A549 (cell line): ENCODE measurements around the gene NPPA. TPM values are rescaled to one million over a fixed set of nuclear protein-coding genes. Genes with fewer than 3 reads are reported as not detected.

Source experiments
- ATAC-seq, 2 experiments: fragments of 200-7000 bp in 1 of 2; fragments of >200 bp in 1 of 2; cut with Nextera tagmentation in 1 of 2; cut with Tn5 transposase in 1 of 2; 3 replicates each; pipeline versions ENCODE4 v1.8.0 to v1.9.1; 2018 to 2020; ENCODE audit warnings: mild to moderate bottlenecking in 1 of 2, moderate library complexity in 1 of 2
- CTCF ChIA-PET: fragments of 300-600 bp; sonication (Branson Sonifier 250); formaldehyde crosslinking; extraction: SDS; loops from one replicate; lab custom pipeline; 2021; ENCODE audit warnings: antibody characterized with exemption, inconsistent platforms; lab: Yijun Ruan, JAX
- POLR2A ChIA-PET: fragments of 350-600 bp; formaldehyde crosslinking; extraction: SDS; loops from one replicate; lab custom pipeline; 2021; ENCODE audit warnings: antibody characterized with exemption, inconsistent platforms; lab: Yijun Ruan, JAX
- DNase-seq, 2 experiments: peaks; one replicate each; pipeline versions ENCODE4 v3.0.0 to v3.0.0-alpha.2; 2011 to 2016; ENCODE audit warnings: low read depth in 1 of 2, low spot score in 1 of 2
- FAIRE-seq: peaks from 2 replicates; lab custom pipeline; 2011; peaks lifted over from hg19 to GRCh38; lab: Jason Lieb, UNC
- H3K27ac ChIP-seq, 2 experiments: fragments of >200 bp; sonication (Bioruptor Twin); formaldehyde crosslinking; 3 replicates each; pipeline ENCODE4 v1.5.1; 2016 to 2017
- H3K4me1 ChIP-seq: fragments of >200 bp; sonication (Bioruptor Twin); formaldehyde crosslinking; 3 replicates; pipeline ENCODE4 v1.6.1; 2016
- H3K4me2 ChIP-seq: fragments of >200 bp; sonication (Bioruptor Twin); formaldehyde crosslinking; 3 replicates; pipeline ENCODE4 v1.6.1; 2016
- H3K4me3 ChIP-seq: fragments of >200 bp; sonication (Bioruptor Twin); formaldehyde crosslinking; 3 replicates; pipeline ENCODE4 v1.5.1; 2016
- H3K9me3 ChIP-seq: fragments of >200 bp; sonication (Bioruptor Twin); formaldehyde crosslinking; 3 replicates; pipeline ENCODE4 v1.6.1; 2016
- ATOH8 ChIP-seq: fragments of 250-450 bp; sonication (Bioruptor Pico); IDR thresholded peaks from 2 replicates; pipeline ENCODE4 v1.5.0; 2020; ENCODE audit warnings: low read depth, mild to moderate bottlenecking, moderate library complexity
- CEBPB ChIP-seq, 2 experiments: fragments of >200 bp in 1 of 2; sonication (Bioruptor Twin) in 1 of 2; formaldehyde crosslinking in 1 of 2; IDR thresholded peaks; 2 replicates each; pipeline ENCODE4 v1.6.1; 2012 to 2016
- CTCF ChIP-seq: fragments of >200 bp; sonication (Bioruptor Twin); formaldehyde crosslinking; IDR thresholded peaks from 3 replicates; pipeline ENCODE4 v1.5.1; 2016
- EHMT2 ChIP-seq: fragments of 200-600 bp; sonication (generic); IDR thresholded peaks from 2 replicates; pipeline ENCODE4 v1.6.1; 2016; ENCODE audit warnings: antibody characterized with exemption, low read depth, mild to moderate bottlenecking, moderate library complexity
- ESRRA ChIP-seq: fragments of 150-350 bp; IDR thresholded peaks from 2 replicates; pipeline ENCODE4 v1.6.1; 2014; ENCODE audit warnings: mild to moderate bottlenecking, low read length, borderline replicate concordance
- GATA3 ChIP-seq: IDR thresholded peaks from 2 replicates; pipeline ENCODE4 v1.6.1; 2012; ENCODE audit warnings: borderline replicate concordance
- HMGXB4 ChIP-seq: fragments of 250-450 bp; sonication (Bioruptor Pico); IDR thresholded peaks from 2 replicates; pipeline ENCODE4 v1.5.0; 2021; ENCODE audit warnings: mild to moderate bottlenecking, moderate library complexity, borderline replicate concordance
- HOXB5 ChIP-seq: fragments of 250-450 bp; sonication (Bioruptor Pico); IDR thresholded peaks from 2 replicates; pipeline ENCODE4 v1.5.0; 2020; ENCODE audit warnings: mild to moderate bottlenecking, moderate library complexity
- MAX ChIP-seq: IDR thresholded peaks from 2 replicates; pipeline ENCODE4 v1.6.1; 2012
- PBX3 ChIP-seq: IDR thresholded peaks from 2 replicates; pipeline ENCODE4 v1.6.1; 2012
- POLR2AphosphoS2 ChIP-seq: conservative IDR thresholded peaks from 2 replicates; pipeline ENCODE4 v1.6.1; 2012; ENCODE audit warnings: low read length, improper control_type of control experiment, inconsistent platforms
- RAD21 ChIP-seq, 2 experiments: fragments of >200 bp in 1 of 2; sonication (Bioruptor Twin) in 1 of 2; formaldehyde crosslinking in 1 of 2; IDR thresholded peaks in 1 of 2; conservative IDR thresholded peaks in 1 of 2; 2 replicates in 1 of 2; 3 replicates in 1 of 2; pipeline ENCODE4 v1.6.1; 2012 to 2018; ENCODE audit warnings: inconsistent platforms in 1 of 2
- RCOR1 ChIP-seq: fragments of 150-350 bp; IDR thresholded peaks from 2 replicates; pipeline ENCODE4 v1.6.1; 2014; ENCODE audit warnings: antibody characterized with exemption, low read length, low read depth
- SMC3 ChIP-seq: fragments of >200 bp; sonication (Bioruptor Twin); formaldehyde crosslinking; IDR thresholded peaks from 3 replicates; pipeline ENCODE4 v1.6.1; 2018; ENCODE audit warnings: inconsistent platforms
- TP53 ChIP-seq: fragments of 250-450 bp; sonication (Bioruptor Pico); IDR thresholded peaks from 2 replicates; pipeline ENCODE4 v1.5.0; 2021; ENCODE audit warnings: mild to moderate bottlenecking, moderate library complexity
- USF2 ChIP-seq: fragments of 450-650 bp; IDR thresholded peaks from 2 replicates; pipeline ENCODE4 v1.6.1; 2014; ENCODE audit warnings: antibody characterized with exemption
- WGBS: methylation state at CpG from one replicate; pipeline ENCODE4 v1.1.6; 2017; ENCODE audit errors: missing lambda C conversion rate; 5-methylcytosine and 5-hydroxymethylcytosine counted together
- polyA plus RNA-seq, 4 experiments: library from polyadenylated mRNA; depleted of rRNA in 3 of 4; stranded (reverse); fragments of >200 nt; fragmentation: RNase III in 1 of 4; extraction: RNeasy Plus Mini Kit Qiagen cat#74134 plus additional on column Dnase treatment in 1 of 4; gene quantifications; 2 replicates in 3 of 4; 3 replicates in 1 of 4; pipeline ENCODE4 v1.2.3, GENCODE V29; 2011 to 2017

The NPPA gene
- polyA plus RNA-seq, 2 of the 4 experiments (the other 2 are of a cell fraction): not detected

- H3K9me3 ChIP-seq: no peaks in the 10 kb centered on the region
- ChIA-PET CTCF (interaction anchor here (0.7 to 5.6 kb wide), 16 partner anchors 9 to 141 kb away, joined by 3 to 48 read pairs (median 4); partner anchors contain the start of genes CLCN6, MFN2 and MTHFR), POLR2A (no interaction called here)
- H3K4me1 ChIP-seq: no peaks in the 10 kb centered on the region
- no peak for TF ChIP-seq GATA3
- no peak for TF ChIP-seq POLR2AphosphoS2
- TF ChIP-seq PBX3: no peak
- no peak for TF ChIP-seq SMC3
- no peak for TF ChIP-seq USF2
- no peak for TF ChIP-seq CEBPB (IDR thresholded peaks at IDR 0.05)
- no peak for TF ChIP-seq EHMT2
- TF ChIP-seq ESRRA: no peak
- TF ChIP-seq ATOH8: no peak
- TF ChIP-seq HMGXB4 (CRISPR knock-in tag): no peak
- TF ChIP-seq MAX: no peak
- TF ChIP-seq HOXB5: no peak
- TF ChIP-seq RCOR1: no peak
- DNase-seq (no peak), FAIRE-seq (no peak), ATAC-seq (no peak)
- H3K4me3 ChIP-seq: no peak overlapping the region
- H3K4me2 ChIP-seq: no peak overlapping the region
- H3K27ac ChIP-seq: no peak overlapping the region
- WGBS: 91% methylated on average over 14 of the region's 20 CpGs
Observed at GRCh38 chr1:11839727-11840705, 7.6 kb downstream of the NPPA start.

GRCh38 chr1:11838349-11839272, 9.0 kb downstream of the NPPA start:
- 62% methylated on average over 35 of the region's 40 CpGs for WGBS
- H3K4me2 ChIP-seq: no peak overlapping the region

More at GRCh38 chr1:11838349-11839272, 9.0 kb downstream of the NPPA start:
- Histone ChIP-seq H3K9me3 (no peaks in the 10 kb centered on the region), H3K4me1 (no peaks in the 10 kb centered on the region), H3K27ac (no peak overlapping the region), H3K4me3 (no peak overlapping the region)
- peak; percentile 49 to 83 for DNase-seq
- ChIA-PET POLR2A (interaction anchor here (1.0 kb wide), 2 partner anchors 69 to 71 kb away, joined by 6 to 16 read pairs; no protein-coding TSS in a partner anchor), CTCF (interaction anchor here (0.6 to 5.6 kb wide), 32 partner anchors 9 to 584 kb away, joined by 3 to 48 read pairs (median 5); partner anchors contain the start of genes CLCN6, MFN2, MTHFR and NPPA)
- TF ChIP-seq SMC3 (peak; percentile 73), RAD21 (conservative IDR thresholded peaks at IDR 0.05 in 1 of 2, IDR thresholded peaks at IDR 0.05 in 1 of 2) (peak; percentile 81 to 86), CTCF (peak; percentile 79), TP53 (CRISPR knock-in tag) (no peak)
- peak; percentile 84 to 96 for ATAC-seq
- FAIRE-seq: no peak
